Breast epithelium (tissue), 4 donors: ENCODE data around the gene KCNK2. TPM values are rescaled to one million over a fixed set of nuclear protein-coding genes. Genes with fewer than 3 reads are reported as not detected.
A peak's percentile ranks its signal among the peaks of the same experiment; 100 is the strongest.

Experiments used
- DNase-seq, 2 donors: peaks; one replicate each; pipeline ENCODE4 v3.0.0-alpha.2; 2019; ENCODE audit warnings: low spot score in 2 of 2
- H3K27ac ChIP-seq, 2 donors: fragments of 200-600 bp; sonication (generic) in 1 of 2; one replicate each; pipeline ENCODE4 v1.5.1; 2016 to 2019; ENCODE audit warnings: mild to moderate bottlenecking in 1 of 2
- H3K27me3 ChIP-seq, 2 donors: fragments of 200-600 bp; sonication (generic) in 1 of 2; one replicate each; pipeline versions ENCODE4 v1.5.1 to v1.6.0; 2017 to 2019; ENCODE audit warnings: control low read depth in 1 of 2, mild to moderate bottlenecking in 1 of 2
- H3K36me3 ChIP-seq: fragments of 200-600 bp; one replicate; pipeline ENCODE4 v1.5.1; 2019
- H3K4me1 ChIP-seq, 2 donors: fragments of 200-600 bp; sonication (generic); one replicate each; pipeline ENCODE4 v1.5.1; 2016 to 2019; ENCODE audit warnings: control low read depth in 1 of 2
- H3K4me3 ChIP-seq, 3 donors: fragments of 200-600 bp; sonication (generic); 1 replicate in 2 of 3; 2 replicates in 1 of 3; pipeline ENCODE4 v1.5.1; 2016 to 2019; ENCODE audit warnings: mild to moderate bottlenecking in 3 of 3, moderate library complexity in 2 of 3
- H3K9me3 ChIP-seq, 2 donors: fragments of 200-600 bp; sonication (generic) in 1 of 2; one replicate each; pipeline ENCODE4 v1.5.1; 2016 to 2019; ENCODE audit warnings: control low read depth in 1 of 2
- CTCF ChIP-seq, 3 donors: fragments of 450-650 bp; IDR thresholded peaks; one replicate each; pipeline ENCODE4 v1.5.1; 2016 to 2017; ENCODE audit warnings: antibody characterized with exemption in 3 of 3, mild to moderate bottlenecking in 3 of 3, moderate library complexity in 3 of 3
- POLR2A ChIP-seq: fragments of 450-650 bp; IDR thresholded peaks from one replicate; pipeline ENCODE4 v1.6.1; 2016; ENCODE audit warnings: antibody characterized with exemption, mild to moderate bottlenecking, moderate library complexity
- POLR2AphosphoS5 ChIP-seq, 3 donors: sonication (generic); formaldehyde crosslinking; IDR thresholded peaks; one replicate each; pipeline ENCODE4 v1.6.1; 2017; ENCODE audit warnings: antibody characterized with exemption in 3 of 3
- intact Hi-C: fragments of 100-400 bp; cut with DNase I; formaldehyde crosslinking; loops from one replicate; pipeline ENCODE4 v1.15.1; 2023; ENCODE audit warnings: low total_unique reads
- total RNA-seq, 3 donors: library from RNA; depleted of rRNA; stranded (reverse); fragments of >200 nt; gene quantifications; one replicate each; pipeline ENCODE4 v1.1.0, GENCODE V29; 2016

KCNK2 gene
- total RNA-seq, 3 donors from 2014 or later, result 12.1 to 23.6 (median 12.5) TPM

GRCh38 chr1:215059947-215060346, 22.6 kb upstream of the KCNK2 start:
- peak in 1 of 2 donors; percentile 52 for DNase-seq
- intact Hi-C loops, result no loop called here

GRCh38 chr1:215064327-215064726, 18.2 kb upstream of the KCNK2 start:
- Histone ChIP-seq H3K27me3 (no peaks in the 10 kb centered on the region), H3K27ac (no peak overlapping the region), H3K4me1 (peaks cover 0 to 6% of the 10 kb centered on the region in 2 donors), H3K4me3 (no peak overlapping the region), H3K36me3 (no peaks in the 10 kb centered on the region), H3K9me3 (no peaks in the 10 kb centered on the region)
- no peak for DNase-seq
- no peak for TF ChIP-seq POLR2AphosphoS5 (IDR thresholded peaks at IDR 0.05)
- TF ChIP-seq CTCF (IDR thresholded peaks at IDR 0.05), result no peak
- no peak for TF ChIP-seq POLR2A
- intact Hi-C loops, result no loop called here

More at GRCh38 chr1:215059947-215060346, 22.6 kb upstream of the KCNK2 start:
- no peaks in the 10 kb centered on the region for H3K9me3 ChIP-seq
- peaks cover 0 to 7% of the 10 kb centered on the region in 2 donors for H3K4me1 ChIP-seq
- peak overlapping the region in 1 of 3 donors; percentile 9 for H3K4me3 ChIP-seq
- TF ChIP-seq POLR2AphosphoS5 (IDR thresholded peaks at IDR 0.05) (no peak), POLR2A (no peak), CTCF (IDR thresholded peaks at IDR 0.05) (no peak)
- H3K27ac ChIP-seq, result peak overlapping the region; percentile 56 to 76
- H3K27me3 ChIP-seq, result no peaks in the 10 kb centered on the region
- H3K36me3 ChIP-seq, result no peaks in the 10 kb centered on the region

GRCh38 chr1:215071078-215071477, 11.5 kb upstream of the KCNK2 start:
- intact Hi-C loops, result no loop called here
- H3K4me3 ChIP-seq, result no peak overlapping the region
- H3K27me3 ChIP-seq, result no peaks in the 10 kb centered on the region
- DNase-seq, result no peak
- H3K27ac ChIP-seq, result no peak overlapping the region
- no peaks in the 10 kb centered on the region for H3K36me3 ChIP-seq
- H3K9me3 ChIP-seq, result no peaks in the 10 kb centered on the region
- TF ChIP-seq POLR2AphosphoS5 (IDR thresholded peaks at IDR 0.05) (no peak), CTCF (IDR thresholded peaks at IDR 0.05) (no peak)
- no peaks in the 10 kb centered on the region for H3K4me1 ChIP-seq

- Histone ChIP-seq H3K27me3 (no peaks in the 10 kb centered on the region), H3K36me3 (no peaks in the 10 kb centered on the region), H3K4me1 (no peaks in the 10 kb centered on the region), H3K27ac (no peak overlapping the region), H3K9me3 (no peaks in the 10 kb centered on the region), H3K4me3 (no peak overlapping the region)
- intact Hi-C loops, result no loop called here
- DNase-seq, result no peak
- TF ChIP-seq CTCF (IDR thresholded peaks at IDR 0.05), result no peak
- no peak for TF ChIP-seq POLR2AphosphoS5 (IDR thresholded peaks at IDR 0.05)
- TF ChIP-seq POLR2A, result no peak
Observed at GRCh38 chr1:215076322-215076721, 6.2 kb upstream of the KCNK2 start.

- intact Hi-C loops, result no loop called here
- Histone ChIP-seq H3K4me3 (no peak overlapping the region), H3K9me3 (no peaks in the 10 kb centered on the region), H3K36me3 (no peaks in the 10 kb centered on the region), H3K4me1 (no peaks in the 10 kb centered on the region), H3K27me3 (peaks cover 0 to 2% of the 10 kb centered on the region in 2 donors), H3K27ac (no peak overlapping the region)
- TF ChIP-seq POLR2A (no peak), CTCF (IDR thresholded peaks at IDR 0.05) (no peak), POLR2AphosphoS5 (IDR thresholded peaks at IDR 0.05) (no peak)
- DNase-seq, result no peak
Observed at GRCh38 chr1:215079456-215079855, 3.1 kb upstream of the KCNK2 start.
